ENCODE measurements around the gene MFAP4.

Gene MFAP4

GRCh38 chr17:19347323-19348080 lies 39.5 kb downstream of the MFAP4 start:
- DNase-seq, result no peak

GRCh38 chr17:19346351-19347255 lies 40.4 kb downstream of the MFAP4 start:
- no peak for DNase-seq

GRCh38 chr17:19345486-19346350 lies 41.3 kb downstream of the MFAP4 start:
- DNase-seq, result no peak

- no peak for DNase-seq
Measured at GRCh38 chr17:19345067-19345460, 41.9 kb downstream of the MFAP4 start.

DNA sequence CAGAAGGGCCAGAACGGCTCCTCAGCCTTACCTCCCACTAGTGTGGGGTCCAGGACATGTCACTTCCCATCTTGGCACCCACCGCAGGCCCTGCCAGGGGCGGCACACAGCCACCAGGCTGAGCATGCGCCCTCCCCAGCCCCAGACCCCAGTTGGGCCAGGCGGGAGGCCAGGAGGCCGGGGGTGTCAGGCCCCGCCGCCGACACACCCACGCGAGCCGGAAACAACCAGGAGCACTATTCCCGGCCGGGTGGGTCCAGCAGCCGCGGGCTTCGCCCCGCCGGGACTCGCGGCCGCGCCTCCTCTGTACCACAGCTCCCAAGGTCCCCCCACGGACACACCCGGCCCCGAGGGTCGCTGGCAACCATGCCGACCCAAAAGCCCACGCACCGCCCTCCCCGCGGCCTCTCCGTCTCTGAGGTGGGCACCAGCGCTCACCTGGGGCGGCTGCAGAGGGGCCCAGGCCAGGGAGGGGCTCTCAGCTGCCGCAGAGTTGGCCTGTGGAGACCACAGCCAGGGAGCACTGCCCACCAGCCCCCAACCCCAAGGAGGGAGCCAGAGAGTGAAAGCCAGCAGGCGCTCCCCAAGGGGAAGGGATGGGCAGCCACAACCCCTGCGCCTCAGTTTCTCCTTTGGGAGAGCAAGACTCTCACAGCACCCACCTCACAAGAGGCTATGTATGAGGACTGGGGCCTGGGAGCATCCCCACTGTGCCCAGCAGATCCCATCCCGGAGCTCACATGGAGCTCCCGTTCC lies 42.5 kb downstream of the MFAP4 start:
- DNase-seq, result no peak

DNA sequence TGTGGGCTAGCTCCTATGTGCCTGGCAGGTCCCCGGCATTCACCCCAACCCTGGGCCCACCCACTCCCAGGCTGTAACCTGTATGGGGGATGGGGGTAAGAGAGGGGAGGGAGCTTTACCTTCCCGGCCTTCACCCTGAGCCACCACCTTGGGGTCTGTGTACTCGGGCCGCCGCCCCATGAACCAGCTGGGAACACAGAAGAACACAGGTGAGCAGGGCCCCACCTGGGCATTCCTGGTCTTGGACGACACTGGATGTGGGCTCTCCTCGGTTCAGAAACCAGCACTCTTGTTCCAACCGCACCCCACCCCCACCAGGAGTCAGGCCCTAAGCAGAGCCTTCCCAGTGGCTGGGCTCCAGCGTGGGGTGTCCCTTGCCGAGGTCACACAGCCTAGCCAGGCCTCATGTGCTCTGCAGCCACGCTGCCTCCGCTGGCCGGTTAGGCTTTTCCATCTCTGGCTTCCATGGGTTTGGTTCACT lies 43.3 kb downstream of the MFAP4 start:
- no peak for DNase-seq

GRCh38 chr17:19343256-19343630 lies 43.7 kb downstream of the MFAP4 start:
- no peak for DNase-seq

DNA sequence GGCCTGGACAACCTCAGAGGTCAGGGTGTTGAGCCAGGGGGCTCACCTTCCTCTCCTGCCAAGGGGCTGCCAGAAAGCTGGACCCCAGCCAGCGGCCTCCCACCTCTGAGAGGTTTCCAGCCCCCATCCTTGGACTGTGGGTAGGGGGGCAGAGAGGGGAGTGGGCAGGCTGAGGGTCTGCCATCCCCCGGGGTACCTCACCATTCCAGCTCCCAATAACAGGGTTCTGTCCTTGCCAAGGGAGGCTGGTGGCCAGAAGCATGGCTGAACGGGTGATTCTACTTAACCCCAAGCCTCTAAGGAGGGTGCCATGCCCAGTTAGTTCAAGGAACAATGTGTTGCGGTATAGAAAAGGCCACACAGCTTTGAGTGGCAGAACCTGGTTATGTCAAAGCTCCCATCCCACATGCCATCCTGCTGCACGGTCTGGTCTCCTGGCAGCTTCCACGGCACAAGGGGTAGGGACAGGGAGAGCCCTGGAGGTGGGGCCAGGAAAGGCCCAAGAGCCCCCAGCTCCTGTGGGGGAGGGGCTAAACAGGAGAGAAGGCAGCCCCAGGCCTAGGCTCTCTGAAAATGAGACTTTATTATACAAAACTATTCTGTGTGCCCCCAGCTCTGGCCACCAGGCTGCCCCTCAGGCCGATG lies 44.3 kb downstream of the MFAP4 start:
- DNase-seq, result no peak

DNA sequence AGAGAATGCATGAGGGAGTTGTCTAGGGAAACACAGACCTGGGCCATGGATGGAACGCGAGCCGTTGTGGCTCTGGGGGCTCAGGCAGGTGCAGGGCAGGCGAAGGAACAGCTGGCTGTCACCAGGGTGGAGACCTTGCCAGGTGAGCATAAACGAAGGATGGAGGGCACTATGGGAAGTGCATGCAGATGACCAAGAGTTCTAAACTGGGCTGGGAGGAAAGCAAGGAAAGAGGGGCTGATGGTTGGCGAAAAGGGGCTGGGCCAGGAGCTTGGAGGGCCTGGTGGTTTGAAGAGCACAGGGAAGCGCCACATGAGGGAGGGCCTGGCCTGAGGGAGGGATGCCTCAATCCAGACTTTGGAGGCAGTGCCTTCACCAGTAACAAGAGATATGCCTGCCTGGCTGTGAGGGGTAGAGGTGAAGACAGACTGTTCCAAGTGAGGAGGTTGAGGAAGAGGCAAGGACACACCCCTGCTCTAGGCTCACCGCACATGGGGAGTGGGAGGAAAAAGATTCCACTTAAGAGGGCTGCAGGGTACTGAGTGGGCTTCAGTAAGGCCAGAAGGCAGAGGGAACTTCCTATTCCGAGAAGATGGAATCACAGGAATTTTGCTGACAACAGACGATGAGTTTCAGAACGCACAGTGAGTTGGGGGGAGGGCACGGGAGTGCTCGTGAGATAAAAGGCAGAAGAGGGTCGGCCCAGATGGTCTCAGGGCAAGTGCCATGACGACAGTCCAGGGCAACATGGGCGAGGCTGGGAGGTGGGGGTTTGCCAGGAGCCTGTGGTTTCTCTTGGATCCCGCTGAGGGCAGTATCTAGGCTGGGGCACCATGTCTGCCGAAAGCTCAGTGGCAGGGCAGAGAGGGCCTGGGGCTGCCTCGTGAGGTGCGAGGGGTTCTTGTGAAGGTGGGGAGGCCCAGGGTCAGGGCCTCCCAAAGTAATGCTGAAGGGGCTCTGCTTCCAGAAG lies 45.1 kb downstream of the MFAP4 start:
- no peak for DNase-seq

GRCh38 chr17:19341211-19341631 lies 45.8 kb downstream of the MFAP4 start:
- no peak for DNase-seq

GRCh38 chr17:19339341-19339815 lies 47.6 kb downstream of the MFAP4 start:
- DNase-seq, result no peak

GRCh38 chr17:19338031-19338990 lies 48.7 kb downstream of the MFAP4 start:
- DNase-seq, result no peak

GRCh38 chr17:19337712-19338023 lies 49.3 kb downstream of the MFAP4 start:
- no peak for DNase-seq

DNA sequence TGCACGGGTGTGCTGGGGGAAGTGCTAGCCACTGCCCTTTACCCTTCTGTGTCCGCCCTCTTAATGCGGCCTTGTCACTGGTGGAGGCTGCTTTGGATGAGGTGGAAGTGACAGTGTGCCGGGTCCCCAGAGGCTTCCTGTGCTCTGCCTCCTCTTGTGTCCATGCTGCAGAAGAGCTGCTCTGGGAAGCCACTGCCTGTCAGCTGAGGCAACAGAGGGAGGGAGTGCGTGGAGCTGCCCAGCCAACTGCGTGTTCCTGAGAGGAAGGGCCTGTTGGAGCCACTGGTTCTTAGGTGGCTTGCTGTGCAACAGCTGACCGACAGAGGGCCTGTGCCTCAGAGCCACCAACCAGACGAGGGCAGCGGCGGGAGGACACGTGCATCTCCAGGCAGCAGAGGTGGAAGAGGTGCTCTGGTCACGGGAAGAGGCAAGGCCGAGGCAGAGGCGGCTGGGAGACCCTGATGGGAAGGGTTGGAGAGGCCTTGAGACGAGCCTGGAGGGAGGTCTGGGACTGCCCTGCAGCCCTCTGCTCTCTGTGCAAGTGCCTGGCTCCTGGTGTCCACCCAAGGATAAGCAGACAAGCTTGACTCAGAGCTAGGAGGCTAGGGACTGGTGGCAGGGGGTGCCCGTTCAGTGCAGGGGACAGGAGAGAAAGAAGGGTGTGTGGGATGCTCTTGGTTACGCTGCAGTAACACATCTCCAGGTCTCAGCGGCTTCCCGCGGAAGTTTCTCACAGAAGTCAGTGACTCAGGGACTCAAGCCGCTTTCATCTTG lies 49.9 kb downstream of the MFAP4 start:
- DNase-seq, result no peak

GRCh38 chr17:19335951-19336631 lies 50.9 kb downstream of the MFAP4 start:
- no peak for DNase-seq

DNA sequence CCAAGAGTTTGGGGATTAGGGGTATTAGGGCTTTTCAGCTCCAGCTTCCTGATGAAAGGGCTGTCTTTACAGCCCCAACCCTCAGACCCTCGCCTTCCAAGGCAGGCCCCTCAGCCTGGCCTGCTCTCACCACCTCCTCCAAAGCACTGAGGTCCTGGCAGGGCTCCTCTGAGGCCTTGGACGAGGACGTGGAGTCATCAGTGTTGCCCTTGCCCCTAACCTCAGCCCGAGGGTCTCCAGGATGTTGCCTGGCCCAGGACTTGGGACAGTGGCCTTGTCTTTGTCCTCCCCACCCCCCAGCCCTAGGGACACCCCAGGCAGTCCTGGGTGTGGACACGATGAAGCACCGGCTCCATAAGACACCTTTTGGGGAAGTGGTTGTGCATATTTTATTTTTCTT lies 52.7 kb downstream of the MFAP4 start:
- DNase-seq, result no peak

GRCh38 chr17:19333736-19334290 lies 53.2 kb downstream of the MFAP4 start:
- DNase-seq, result no peak

All from NCI-H748 treated with DMSO at 0.1 percent for 48 hours (cell line).